Endothelial cell of umbilical vein (primary cell): Measurements from ENCODE around the gene TSPEAR.

Experiments used
- POLR2A ChIP-seq: IDR thresholded peaks from 2 replicates; pipeline ENCODE4 v1.6.1; 2012; ENCODE audit warnings: low read depth, mild to moderate bottlenecking, control low read depth, low read length
- TF ChIP-seq, protein P1 (sequence below), 2 donors: IDR thresholded peaks; 1 replicate in 1 of 2; 2 replicates in 1 of 2; pipeline ENCODE4 v1.5.1; 2011; ENCODE audit warnings: low read length in 2 of 2, mild to moderate bottlenecking in 2 of 2, moderate library complexity in 2 of 2, control low read depth in 1 of 2, inconsistent platforms in 1 of 2, low read depth in 1 of 2; ENCODE audit not compliant: insufficient read depth in 1 of 2; ENCODE audit errors: extremely low read depth in 1 of 2

DNA sequence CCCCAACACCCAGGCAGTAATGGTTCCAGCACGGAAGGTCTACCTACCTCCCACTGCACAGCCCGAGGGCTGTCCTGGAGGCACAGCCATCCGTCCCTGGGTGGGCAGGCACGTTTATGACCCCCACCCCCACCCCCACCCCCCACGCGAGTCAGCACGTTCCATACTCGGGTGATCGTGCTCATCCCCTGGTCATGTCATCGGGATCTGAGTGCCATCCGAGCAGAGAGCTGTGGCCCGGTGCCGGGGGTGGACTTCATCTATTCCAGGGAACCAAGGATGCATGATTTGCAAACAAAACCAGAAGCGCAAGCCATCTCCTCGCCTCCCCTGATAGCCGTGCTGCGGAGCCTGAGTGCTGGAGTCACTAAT is 1.1 kb downstream of the TSPEAR start:
- TF ChIP-seq, protein P1, sequence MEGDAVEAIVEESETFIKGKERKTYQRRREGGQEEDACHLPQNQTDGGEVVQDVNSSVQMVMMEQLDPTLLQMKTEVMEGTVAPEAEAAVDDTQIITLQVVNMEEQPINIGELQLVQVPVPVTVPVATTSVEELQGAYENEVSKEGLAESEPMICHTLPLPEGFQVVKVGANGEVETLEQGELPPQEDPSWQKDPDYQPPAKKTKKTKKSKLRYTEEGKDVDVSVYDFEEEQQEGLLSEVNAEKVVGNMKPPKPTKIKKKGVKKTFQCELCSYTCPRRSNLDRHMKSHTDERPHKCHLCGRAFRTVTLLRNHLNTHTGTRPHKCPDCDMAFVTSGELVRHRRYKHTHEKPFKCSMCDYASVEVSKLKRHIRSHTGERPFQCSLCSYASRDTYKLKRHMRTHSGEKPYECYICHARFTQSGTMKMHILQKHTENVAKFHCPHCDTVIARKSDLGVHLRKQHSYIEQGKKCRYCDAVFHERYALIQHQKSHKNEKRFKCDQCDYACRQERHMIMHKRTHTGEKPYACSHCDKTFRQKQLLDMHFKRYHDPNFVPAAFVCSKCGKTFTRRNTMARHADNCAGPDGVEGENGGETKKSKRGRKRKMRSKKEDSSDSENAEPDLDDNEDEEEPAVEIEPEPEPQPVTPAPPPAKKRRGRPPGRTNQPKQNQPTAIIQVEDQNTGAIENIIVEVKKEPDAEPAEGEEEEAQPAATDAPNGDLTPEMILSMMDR (IDR thresholded peaks at IDR 0.05; ENCODE audit: extremely low read depth in 1 of 2, insufficient read depth in 1 of 2, low read depth in 1 of 2, low read length in 2 of 2), result no peak
- no peak for TF ChIP-seq POLR2A
